Astrocyte of the cerebellum (primary cell): Measurements from ENCODE around the gene TIAM1.

Experiments
- DNase-seq: peaks from one replicate; pipeline ENCODE4 v3.0.0-alpha.2; 2011; ENCODE audit warnings: low read depth
- H3K4me3 ChIP-seq: 2 replicates; pipeline ENCODE4 v1.5.1; 2011; ENCODE audit warnings: mild to moderate bottlenecking, low read depth, low read length, moderate library complexity
- in situ Hi-C: cut with HindIII; loops from 2 replicates; pipeline ENCODE4 v1.10.0; 2017; ENCODE audit warnings: low sequenced_read_pairs
- TF ChIP-seq, protein P1 (sequence below): IDR thresholded peaks from 2 replicates; pipeline ENCODE4 v1.5.1; 2012; ENCODE audit warnings: low read length, low read depth, moderate library complexity, mild to moderate bottlenecking; ENCODE audit errors: missing control alignments

TIAM1 gene

GRCh38 chr21:31376301-31376700 lies 32.2 kb upstream of the TIAM1 start:
- in situ Hi-C loops = no loop called here
- DNase-seq = no peak
- TF ChIP-seq, protein P1, sequence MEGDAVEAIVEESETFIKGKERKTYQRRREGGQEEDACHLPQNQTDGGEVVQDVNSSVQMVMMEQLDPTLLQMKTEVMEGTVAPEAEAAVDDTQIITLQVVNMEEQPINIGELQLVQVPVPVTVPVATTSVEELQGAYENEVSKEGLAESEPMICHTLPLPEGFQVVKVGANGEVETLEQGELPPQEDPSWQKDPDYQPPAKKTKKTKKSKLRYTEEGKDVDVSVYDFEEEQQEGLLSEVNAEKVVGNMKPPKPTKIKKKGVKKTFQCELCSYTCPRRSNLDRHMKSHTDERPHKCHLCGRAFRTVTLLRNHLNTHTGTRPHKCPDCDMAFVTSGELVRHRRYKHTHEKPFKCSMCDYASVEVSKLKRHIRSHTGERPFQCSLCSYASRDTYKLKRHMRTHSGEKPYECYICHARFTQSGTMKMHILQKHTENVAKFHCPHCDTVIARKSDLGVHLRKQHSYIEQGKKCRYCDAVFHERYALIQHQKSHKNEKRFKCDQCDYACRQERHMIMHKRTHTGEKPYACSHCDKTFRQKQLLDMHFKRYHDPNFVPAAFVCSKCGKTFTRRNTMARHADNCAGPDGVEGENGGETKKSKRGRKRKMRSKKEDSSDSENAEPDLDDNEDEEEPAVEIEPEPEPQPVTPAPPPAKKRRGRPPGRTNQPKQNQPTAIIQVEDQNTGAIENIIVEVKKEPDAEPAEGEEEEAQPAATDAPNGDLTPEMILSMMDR = no peak
- H3K4me3 ChIP-seq = no peak overlapping the region

GRCh38 chr21:31374395-31374794 lies 30.3 kb upstream of the TIAM1 start:
- no peak for DNase-seq
- H3K4me3 ChIP-seq = no peak overlapping the region
- TF ChIP-seq, protein P1 = no peak
- in situ Hi-C loops = no loop called here

DNA sequence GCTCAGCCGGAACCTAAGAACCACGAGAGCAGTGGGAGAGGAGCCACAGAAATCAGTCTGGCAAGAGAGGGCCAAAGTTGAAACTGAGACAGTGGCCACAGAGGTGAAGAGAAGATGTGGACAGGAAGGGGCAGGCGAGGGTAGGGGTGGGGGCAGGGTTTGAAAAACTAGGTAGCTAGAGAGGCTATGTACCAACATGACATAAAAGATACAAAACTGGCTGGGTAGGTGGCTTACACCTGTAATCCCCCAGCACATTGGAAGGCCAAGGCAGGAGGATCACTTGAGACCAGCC lies 28.4 kb upstream of the TIAM1 start:
- DNase-seq = no peak
- H3K4me3 ChIP-seq = no peak overlapping the region
- in situ Hi-C loops = no loop called here
- TF ChIP-seq, protein P1 = no peak

DNA sequence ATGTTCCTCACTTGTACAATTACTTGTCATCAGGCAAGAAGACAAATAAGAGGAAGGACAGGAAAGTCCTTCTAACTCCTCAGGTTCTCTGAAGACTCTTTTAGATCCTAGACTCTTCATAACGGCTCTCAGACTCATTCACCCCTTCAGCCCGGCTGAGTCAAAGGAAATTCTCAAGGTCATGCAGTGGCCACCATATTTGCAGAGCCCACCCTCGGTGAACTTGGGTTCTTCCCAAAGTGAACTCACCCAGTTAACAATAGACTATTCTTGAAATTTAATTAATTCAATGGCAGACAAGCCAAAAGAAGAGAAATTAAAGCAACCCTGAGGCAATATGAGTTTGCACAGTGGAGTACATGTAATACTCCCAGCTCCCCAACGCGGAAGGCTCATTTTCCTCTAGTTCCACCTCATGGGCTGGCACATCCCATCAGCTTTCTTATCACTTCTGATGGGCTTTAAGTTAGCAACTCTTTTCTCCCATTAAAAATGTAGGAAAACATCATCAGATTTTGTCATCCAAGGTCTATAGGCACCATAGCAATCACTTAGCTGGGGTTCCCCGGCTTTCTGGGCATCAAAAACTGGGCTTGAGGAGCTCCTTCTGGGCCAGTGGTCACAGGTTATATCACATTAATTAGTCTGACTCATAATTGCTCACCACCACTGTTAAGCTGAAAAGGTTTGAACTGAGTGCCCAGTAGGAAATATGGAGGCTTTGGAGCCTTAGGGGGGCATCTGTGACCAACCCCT lies 27.8 kb upstream of the TIAM1 start:
- TF ChIP-seq, protein P1 = no peak
- no peak for DNase-seq
- in situ Hi-C loops = no loop called here
- no peak overlapping the region for H3K4me3 ChIP-seq

- no peak overlapping the region for H3K4me3 ChIP-seq
- in situ Hi-C loops = no loop called here
- peak; percentile 34 for DNase-seq
- TF ChIP-seq, protein P1 = no peak
These were observed 27.0 kb upstream of the TIAM1 start for GRCh38 chr21:31370893-31371544.

DNA sequence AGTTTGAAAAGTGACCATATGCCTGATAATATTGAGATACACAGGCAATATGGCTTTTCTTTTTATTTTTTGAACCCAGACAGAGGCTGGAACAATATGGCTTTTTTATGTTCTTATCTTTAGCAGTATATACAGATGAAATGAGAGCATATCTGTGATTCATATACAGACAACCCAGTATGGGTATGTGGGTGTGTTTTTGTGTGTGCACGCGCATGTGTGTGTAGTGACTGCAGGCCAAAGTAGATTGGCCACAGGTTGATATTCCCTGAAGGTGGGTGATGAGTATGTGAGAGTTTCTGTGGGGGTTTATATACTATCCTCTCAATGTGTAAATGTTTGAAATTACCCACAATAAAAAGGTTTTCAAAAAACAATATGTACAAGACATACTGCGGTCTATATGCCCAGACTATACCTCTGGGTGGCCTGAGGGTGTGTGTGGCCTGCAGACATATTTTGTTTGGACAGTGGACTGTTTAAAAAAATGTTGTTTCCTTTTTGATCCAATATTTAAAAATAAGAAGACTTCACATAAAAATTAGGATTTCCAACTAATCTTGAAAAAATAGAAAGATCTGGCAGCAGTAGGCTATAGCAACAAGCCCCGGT lies 26.3 kb upstream of the TIAM1 start:
- TF ChIP-seq, protein P1 = no peak
- no peak for DNase-seq
- in situ Hi-C loops = no loop called here
- H3K4me3 ChIP-seq = no peak overlapping the region
